HFF-Myc (cell line): Measurements from ENCODE around the gene CA14.
"Not testable (repeated sequence)": the region's sequence is repeated elsewhere in the genome, so short reads cannot be mapped to it uniquely, and the experiment has no call there.

Experiments used
- DNase-seq: peaks from one replicate; pipeline ENCODE4 v3.0.0-alpha.2; 2011; ENCODE audit warnings: low read depth; ENCODE audit errors: extremely low read depth
- H3K4me3 ChIP-seq: replicated peaks from 2 replicates; pipeline ENCODE4 v1.5.1; 2011; ENCODE audit warnings: low read depth, mild to moderate bottlenecking, control low read depth, low read length
- CTCF ChIP-seq: IDR thresholded peaks from 2 replicates; pipeline ENCODE4 v1.5.1; 2012; ENCODE audit warnings: mild to moderate bottlenecking, low read depth, low read length, control low read depth; ENCODE audit errors: missing control alignments

The CA14 gene

GRCh38 chr1:150299716-150300115, 42.1 kb downstream of the CA14 start:
- no peak for DNase-seq
- H3K4me3 ChIP-seq, result no peak overlapping the region
- TF ChIP-seq CTCF, result no peak

- TF ChIP-seq CTCF, result no peak
- H3K4me3 ChIP-seq, result no peak overlapping the region
- DNase-seq, result no peak
Measured at GRCh38 chr1:150302338-150302737, 44.8 kb downstream of the CA14 start.

GRCh38 chr1:150302902-150303301, 45.3 kb downstream of the CA14 start:
- DNase-seq, result no peak
- TF ChIP-seq CTCF, result no peak
- H3K4me3 ChIP-seq, result no peak overlapping the region

GRCh38 chr1:150308585-150308984, 51.0 kb downstream of the CA14 start:
- not testable (repeated sequence) for DNase-seq, H3K4me3 ChIP-seq

GRCh38 chr1:150309758-150310508, 52.4 kb downstream of the CA14 start:
- no peak overlapping the region for H3K4me3 ChIP-seq
- TF ChIP-seq CTCF, result no peak
- no peak for DNase-seq

- no peak overlapping the region for H3K4me3 ChIP-seq
- DNase-seq, result no peak
- TF ChIP-seq CTCF, result no peak
Measured at GRCh38 chr1:150311762-150312161, 54.2 kb downstream of the CA14 start.
